HCT116 (cell line): ENCODE measurements around the gene YY1. TPM values are rescaled to one million over a fixed set of nuclear protein-coding genes. Genes with fewer than 3 reads are reported as not detected.

Experiments used
- ATAC-seq: fragments of 200-7000 bp; cut with Tn5 transposase; 2 replicates; pipeline ENCODE4 v1.9.1; 2020; ENCODE audit warnings: mild to moderate bottlenecking, moderate library complexity
- BruUV-seq: library from RNA; stranded (reverse); fragments of 400-500 nt; replicated peaks from 2 replicates; lab custom pipeline; 2021; lab: Mats Ljungman, UMichigan
- CTCF ChIA-PET: fragments of 300-600 bp; sonication (Branson Sonifier 250); formaldehyde crosslinking; loops from one replicate; lab custom pipeline; 2021; ENCODE audit warnings: antibody characterized with exemption; lab: Charles Lee
- POLR2A ChIA-PET: fragments of 300-600, 350-600 bp; sonication (Branson Sonifier 250); formaldehyde crosslinking; loops from one replicate; lab custom pipeline; 2021; ENCODE audit warnings: antibody characterized with exemption; lab: Charles Lee
- RAD21 ChIA-PET, 2 experiments: fragments of 300-600 bp; sonication (Branson Sonifier 250); formaldehyde crosslinking; loops; one replicate each; lab custom pipeline; 2023; ENCODE audit warnings: low total read pairs in 2 of 2; ENCODE audit not compliant: uncharacterized antibody in 2 of 2, unreplicated experiment in 2 of 2, low non-redundant PET in 1 of 2; lab: Charles Lee
- DNase-seq: peaks from one replicate; pipeline ENCODE4 v3.0.0-alpha.2; 2010; ENCODE audit warnings: low read depth, low spot score
- H2AFZ ChIP-seq: fragments of 200-600 bp; shearing (Covaris generic), sonication (generic); 2 replicates; pipeline ENCODE4 v1.6.1; 2017; ENCODE audit warnings: low read depth, mixed run types, mixed read lengths, antibody characterized with exemption, low read length; ENCODE audit not compliant: poor library complexity, severe bottlenecking
- H3K27ac ChIP-seq: 2 replicates; pipeline ENCODE4 v1.5.1; 2012; ENCODE audit warnings: low read depth, low read length
- H3K27me3 ChIP-seq: fragments of 200-600 bp; sonication (generic); 2 replicates; pipeline ENCODE4 v1.6.1; 2016; ENCODE audit warnings: mixed run types, low read length, mixed read lengths; ENCODE audit not compliant: insufficient read depth
- H3K36me3 ChIP-seq, 2 experiments: fragments of 200-500 bp in 1 of 2; fragments of 200-600 bp in 1 of 2; sonication (Bioruptor generic) in 1 of 2; sonication (generic) in 1 of 2; 2 replicates each; pipeline versions ENCODE4 v1.5.1 to v1.6.1; 2014 to 2016; ENCODE audit warnings: low read length in 2 of 2, inconsistent platforms in 1 of 2, mixed read lengths in 1 of 2, mixed run types in 1 of 2; ENCODE audit not compliant: insufficient read depth in 2 of 2, control insufficient read depth in 1 of 2
- H3K4me1 ChIP-seq, 2 experiments: fragments of 200-600 bp in 1 of 2; sonication (generic) in 1 of 2; 2 replicates each; pipeline versions ENCODE4 v1.5.1 to v1.6.1; 2012 to 2017; ENCODE audit warnings: low read length in 2 of 2, inconsistent platforms in 1 of 2, mild to moderate bottlenecking in 1 of 2, mixed read lengths in 1 of 2, mixed run types in 1 of 2, moderate library complexity in 1 of 2; ENCODE audit not compliant: insufficient read depth in 2 of 2, control insufficient read depth in 1 of 2
- H3K4me2 ChIP-seq: fragments of 200-600 bp; sonication (generic); 2 replicates; pipeline ENCODE4 v1.6.1; 2017; ENCODE audit warnings: mixed run types, low read length, mixed read lengths
- H3K4me3 ChIP-seq, 2 experiments: fragments of 200-600 bp in 1 of 2; sonication (generic) in 1 of 2; replicated peaks in 1 of 2; 2 replicates each; pipeline ENCODE4 v1.5.1; 2011 to 2016; ENCODE audit warnings: low read length in 2 of 2, control low read depth in 1 of 2, low read depth in 1 of 2, mild to moderate bottlenecking in 1 of 2, mixed read lengths in 1 of 2, mixed run types in 1 of 2
- H3K79me2 ChIP-seq: fragments of 200-600 bp; sonication (generic); 2 replicates; pipeline ENCODE4 v1.6.1; 2017; ENCODE audit warnings: mild to moderate bottlenecking, mixed run types, low read length, moderate library complexity, mixed read lengths; ENCODE audit not compliant: insufficient read depth
- H3K9ac ChIP-seq: fragments of 200-600 bp; sonication (generic); 2 replicates; pipeline ENCODE4 v1.6.1; 2016; ENCODE audit warnings: low read length, mixed read lengths
- H3K9me2 ChIP-seq: fragments of 200-600 bp; sonication (generic), shearing (Covaris generic); 2 replicates; pipeline ENCODE4 v1.6.1; 2017; ENCODE audit warnings: mixed run types, mild to moderate bottlenecking, moderate library complexity; ENCODE audit not compliant: insufficient read depth
- H3K9me3 ChIP-seq, 2 experiments: fragments of 200-500 bp in 1 of 2; fragments of 200-600 bp in 1 of 2; sonication (Bioruptor generic) in 1 of 2; sonication (generic) in 1 of 2; 2 replicates each; pipeline ENCODE4 v1.6.1; 2014 to 2017; ENCODE audit warnings: low read length in 2 of 2, mixed read lengths in 2 of 2, inconsistent platforms in 1 of 2, low read depth in 1 of 2, mild to moderate bottlenecking in 1 of 2, mixed run types in 1 of 2, moderate library complexity in 1 of 2; ENCODE audit not compliant: control insufficient read depth in 1 of 2, insufficient read depth in 1 of 2
- H4K20me1 ChIP-seq: fragments of 200-600 bp; sonication (generic), shearing (Covaris generic); 2 replicates; pipeline ENCODE4 v1.6.1; 2017; ENCODE audit warnings: mixed run types, mild to moderate bottlenecking, moderate library complexity; ENCODE audit not compliant: insufficient read depth
- ATF3 ChIP-seq: IDR thresholded peaks from 2 replicates; pipeline ENCODE4 v1.6.1; 2012
- CEBPB ChIP-seq: IDR thresholded peaks from 2 replicates; pipeline ENCODE4 v1.6.1; 2012; ENCODE audit warnings: low read depth
- CTCF ChIP-seq, 3 experiments: fragments of 200-600 bp in 1 of 3; sonication (generic) in 1 of 3; IDR thresholded peaks in 2 of 3; conservative IDR thresholded peaks in 1 of 3; 2 replicates each; pipeline ENCODE4 v1.5.1; 2012 to 2017; ENCODE audit warnings: low read depth in 2 of 3, low read length in 2 of 3, antibody characterized with exemption in 1 of 3, borderline replicate concordance in 1 of 3, control low read depth in 1 of 3, mild to moderate bottlenecking in 1 of 3, mixed read lengths in 1 of 3, mixed run types in 1 of 3, moderate library complexity in 1 of 3; ENCODE audit not compliant: insufficient read depth in 1 of 3
- EGR1 ChIP-seq: IDR thresholded peaks from 2 replicates; pipeline ENCODE4 v1.6.1; 2012; ENCODE audit warnings: low read depth
- ELF1 ChIP-seq: IDR thresholded peaks from 2 replicates; pipeline ENCODE4 v1.6.1; 2012; ENCODE audit warnings: low read depth, borderline replicate concordance
- EZH2 ChIP-seq: fragments of 200-600 bp; sonication (generic); IDR thresholded peaks from 2 replicates; pipeline ENCODE4 v1.6.1; 2017; ENCODE audit warnings: antibody characterized with exemption, mixed run types
- EZH2phosphoT487 ChIP-seq: fragments of 200-600 bp; IDR thresholded peaks from 2 replicates; pipeline ENCODE4 v1.6.1; 2018; ENCODE audit warnings: antibody characterized with exemption, borderline replicate concordance
- FOSL1 ChIP-seq: IDR thresholded peaks from 2 replicates; pipeline ENCODE4 v1.6.1; 2012; ENCODE audit warnings: low read depth
- MAX ChIP-seq: IDR thresholded peaks from 2 replicates; pipeline ENCODE4 v1.6.1; 2012
- POLR2A ChIP-seq: IDR thresholded peaks from 2 replicates; pipeline ENCODE4 v1.7.0; 2011; ENCODE audit warnings: borderline replicate concordance; ENCODE audit not compliant: insufficient read depth, insufficient read length; ENCODE audit errors: extremely low read depth
- POLR2AphosphoS5 ChIP-seq: IDR thresholded peaks from 2 replicates; pipeline ENCODE4 v1.6.1; 2011; ENCODE audit warnings: mild to moderate bottlenecking, low read depth, low read length, moderate library complexity
- RAD21 ChIP-seq: IDR thresholded peaks from 2 replicates; pipeline ENCODE4 v1.6.1; 2012; ENCODE audit warnings: low read depth, mild to moderate bottlenecking
- REST ChIP-seq: IDR thresholded peaks from 2 replicates; pipeline ENCODE4 v1.6.1; 2012; ENCODE audit warnings: low read depth
- SIN3A ChIP-seq: IDR thresholded peaks from 2 replicates; pipeline ENCODE4 v1.6.1; 2012; ENCODE audit warnings: low read depth
- SP1 ChIP-seq: IDR thresholded peaks from 2 replicates; pipeline ENCODE4 v1.6.1; 2012; ENCODE audit warnings: low read depth
- SRF ChIP-seq: IDR thresholded peaks from 2 replicates; pipeline ENCODE4 v1.6.1; 2012; ENCODE audit warnings: low read depth
- YY1 ChIP-seq: IDR thresholded peaks from 2 replicates; pipeline ENCODE4 v1.6.1; 2011; ENCODE audit warnings: low read length, low read depth, moderate library complexity, mild to moderate bottlenecking; ENCODE audit not compliant: insufficient replicate concordance; ENCODE audit errors: extremely low read depth
- ZBTB33 ChIP-seq: IDR thresholded peaks from 2 replicates; pipeline ENCODE4 v1.6.1; 2011; ENCODE audit warnings: mild to moderate bottlenecking, low read length, moderate library complexity; ENCODE audit not compliant: insufficient replicate concordance; ENCODE audit errors: extremely low read depth
- ZFX ChIP-seq: fragments of 450-650 bp; IDR thresholded peaks from 2 replicates; pipeline ENCODE4 v1.6.1; 2017
- ZNF274 ChIP-seq: fragments of 200-500 bp; sonication (Bioruptor generic); IDR thresholded peaks from 2 replicates; pipeline ENCODE4 v1.6.1; 2014; ENCODE audit warnings: mild to moderate bottlenecking, low read depth, low read length, inconsistent platforms
- intact Hi-C: fragments of 100-400 bp; cut with micrococcal nuclease; formaldehyde crosslinking; loops from 2 replicates; pipeline ENCODE4 v1.10.0; 2022
- total RNA-seq: library from RNA; stranded (reverse); gene quantifications from one replicate; pipeline ENCODE4 v1.2.1, GENCODE V29; 2021; ENCODE audit not compliant: unreplicated experiment

YY1 gene
- total RNA-seq, 1 experiment from 2014 or later, result 111 TPM

- Histone ChIP-seq H3K9ac (no peak overlapping the region), H3K27ac (no peak overlapping the region), H3K4me2 (no peak overlapping the region), H3K27me3 (no peaks in the 10 kb centered on the region), H2AFZ (no peak overlapping the region)
- no TSS peak for BruUV-seq
- intact Hi-C loops, result no loop called here
- POLR2A ChIA-PET, result no interaction called here
- RAD21 ChIA-PET, result no interaction called here
- CTCF ChIA-PET, result no interaction called here
- TF ChIP-seq YY1, result no peak
- no peak for TF ChIP-seq SP1
- TF ChIP-seq EZH2, result no peak
- no peak for TF ChIP-seq POLR2A
- no peak for TF ChIP-seq MAX
- TF ChIP-seq CTCF (IDR thresholded peaks at IDR 0.05 in 2 of 3, conservative IDR thresholded peaks at IDR 0.05 in 1 of 3; ENCODE audit: borderline replicate concordance in 1 of 3, insufficient read depth in 1 of 3, low read depth in 2 of 3, low read length in 2 of 3), result no peak
- TF ChIP-seq ELF1, result no peak
- TF ChIP-seq EZH2phosphoT487, result no peak
- TF ChIP-seq FOSL1, result no peak
- TF ChIP-seq ATF3, result no peak
- TF ChIP-seq ZNF274, result no peak
- no peak for TF ChIP-seq REST
- TF ChIP-seq SRF, result no peak
- TF ChIP-seq POLR2AphosphoS5, result no peak
- TF ChIP-seq SIN3A, result no peak
- no peak for TF ChIP-seq ZFX
- no peak for TF ChIP-seq ZBTB33
- TF ChIP-seq EGR1, result no peak
- TF ChIP-seq CEBPB, result no peak
- no peak for TF ChIP-seq RAD21
- TF ChIP-seq, all 23 proteins: peak for 0
- Histone ChIP-seq H3K4me3 (no peak overlapping the region), H3K4me1 (peaks cover 0 to 11% of the 10 kb centered on the region in 2 experiments; a peak in 1 of 4 replicates), H3K9me3 (no peaks in the 10 kb centered on the region), H4K20me1 (peaks cover 40% of the 10 kb centered on the region), H3K36me3 (peaks cover 13 to 14% of the 10 kb centered on the region in 2 experiments; a peak in 3 of 4 replicates), H3K9me2 (no peaks in the 10 kb centered on the region), H3K79me2 (peaks cover 98% of the 10 kb centered on the region)
- no peak for ATAC-seq
- no peak for DNase-seq
Measured at GRCh38 chr14:100275214-100275613, 36.3 kb downstream of the YY1 start.
